H9 (cell line): ENCODE data around the gene ZNF611. TPM values are rescaled to one million over a fixed set of nuclear protein-coding genes. Genes with fewer than 3 reads are reported as not detected.
"Not testable (repeated sequence)": the region's sequence is repeated elsewhere in the genome, so short reads cannot be mapped to it uniquely, and the experiment has no call there.

Experiments
- DNase-seq: peaks from one replicate; pipeline ENCODE4 v3.0.0-alpha.2; 2017
- H2AFZ ChIP-seq: one replicate; pipeline ENCODE4 v1.6.1; 2013; ENCODE audit warnings: mild to moderate bottlenecking, low read length, control low read depth, moderate library complexity
- H2AK5ac ChIP-seq: 2 replicates; pipeline ENCODE4 v1.6.1; 2013; ENCODE audit warnings: low read length, control low read depth, mixed read lengths; ENCODE audit not compliant: insufficient read length
- H2BK120ac ChIP-seq: one replicate; pipeline ENCODE4 v1.6.1; 2013; ENCODE audit warnings: low read depth, mild to moderate bottlenecking, low read length, control low read depth, inconsistent platforms; ENCODE audit not compliant: poor library complexity, severe bottlenecking
- H2BK12ac ChIP-seq: 2 replicates; pipeline ENCODE4 v1.6.1; 2013; ENCODE audit warnings: low read length, control low read depth, mixed read lengths, low read depth; ENCODE audit not compliant: insufficient read length
- H2BK15ac ChIP-seq: 2 replicates; pipeline ENCODE4 v1.6.1; 2013; ENCODE audit warnings: low read depth, low read length, control low read depth
- H2BK20ac ChIP-seq: one replicate; pipeline ENCODE4 v1.6.1; 2013; ENCODE audit warnings: low read depth, mild to moderate bottlenecking, low read length, control low read depth, inconsistent platforms; ENCODE audit not compliant: poor library complexity, severe bottlenecking
- H2BK5ac ChIP-seq: 2 replicates; pipeline ENCODE4 v1.6.1; 2013; ENCODE audit warnings: low read length, control low read depth, mixed read lengths; ENCODE audit not compliant: insufficient read length
- H3K14ac ChIP-seq: 2 replicates; pipeline ENCODE4 v1.6.1; 2013; ENCODE audit warnings: low read length, control low read depth; ENCODE audit not compliant: insufficient read depth
- H3K18ac ChIP-seq: 2 replicates; pipeline ENCODE4 v1.6.1; 2013; ENCODE audit warnings: low read depth, mild to moderate bottlenecking, mixed read lengths, low read length, control low read depth; ENCODE audit not compliant: insufficient read length
- H3K23ac ChIP-seq: 2 replicates; pipeline ENCODE4 v1.6.1; 2013; ENCODE audit warnings: low read length, control low read depth, mixed read lengths, low read depth; ENCODE audit not compliant: insufficient read length
- H3K23me2 ChIP-seq: 2 replicates; pipeline ENCODE4 v1.6.1; 2013; ENCODE audit warnings: low read depth, mild to moderate bottlenecking, mixed read lengths, low read length, control low read depth; ENCODE audit not compliant: insufficient read length, poor library complexity, severe bottlenecking
- H3K27ac ChIP-seq: 2 replicates; pipeline ENCODE4 v1.5.1; 2013; ENCODE audit warnings: low read length, control low read depth, mixed read lengths, low read depth; ENCODE audit not compliant: insufficient read length
- H3K27me3 ChIP-seq: 2 replicates; pipeline ENCODE4 v1.6.1; 2013; ENCODE audit warnings: low read length, control low read depth, inconsistent platforms; ENCODE audit not compliant: insufficient read depth
- H3K4ac ChIP-seq: 2 replicates; pipeline ENCODE4 v1.6.1; 2013; ENCODE audit warnings: low read depth, mild to moderate bottlenecking, control low read depth, inconsistent platforms, low read length, moderate library complexity
- H3K4me1 ChIP-seq: 2 replicates; pipeline ENCODE4 v1.6.1; 2013; ENCODE audit warnings: low read length, control low read depth, inconsistent platforms; ENCODE audit not compliant: insufficient read depth
- H3K4me2 ChIP-seq: 2 replicates; pipeline ENCODE4 v1.6.1; 2013; ENCODE audit warnings: low read length, control low read depth, mixed read lengths; ENCODE audit not compliant: insufficient read length, insufficient read depth
- H3K56ac ChIP-seq: 2 replicates; pipeline ENCODE4 v1.6.1; 2013; ENCODE audit warnings: low read depth, mild to moderate bottlenecking, mixed read lengths, low read length, control low read depth; ENCODE audit not compliant: insufficient read length
- H3K79me1 ChIP-seq: 2 replicates; pipeline ENCODE4 v1.6.1; 2013; ENCODE audit warnings: low read depth, mild to moderate bottlenecking, moderate library complexity, low read length, control low read depth, inconsistent platforms; ENCODE audit not compliant: insufficient read depth, poor library complexity, severe bottlenecking
- H3K79me2 ChIP-seq: 2 replicates; pipeline ENCODE4 v1.6.1; 2013; ENCODE audit warnings: low read length, control low read depth, inconsistent platforms; ENCODE audit not compliant: insufficient read depth
- H3K9ac ChIP-seq: 2 replicates; pipeline ENCODE4 v1.6.1; 2013; ENCODE audit warnings: low read length, control low read depth, mixed read lengths; ENCODE audit not compliant: insufficient read length; ENCODE audit errors: extremely low read depth
- H3K9me3 ChIP-seq: one replicate; pipeline ENCODE4 v1.6.1; 2013; ENCODE audit warnings: low read depth, low read length, inconsistent platforms; ENCODE audit not compliant: control insufficient read depth
- H3T11ph ChIP-seq: one replicate; pipeline ENCODE4 v1.6.1; 2013; ENCODE audit warnings: mild to moderate bottlenecking, low read length, control low read depth, inconsistent platforms
- H4K20me1 ChIP-seq: one replicate; pipeline ENCODE4 v1.6.1; 2013; ENCODE audit not compliant: control insufficient read depth, insufficient read length, insufficient read depth
- H4K5ac ChIP-seq: 2 replicates; pipeline ENCODE4 v1.6.1; 2013; ENCODE audit warnings: low read depth, mild to moderate bottlenecking, mixed read lengths, low read length, control low read depth; ENCODE audit not compliant: insufficient read length
- H4K8ac ChIP-seq: replicated peaks from 2 replicates; pipeline ENCODE4 v1.6.1; 2013; ENCODE audit warnings: low read length, control low read depth, mixed read lengths, low read depth; ENCODE audit not compliant: insufficient read length
- H4K91ac ChIP-seq: 2 replicates; pipeline ENCODE4 v1.6.1; 2013; ENCODE audit warnings: low read depth, mild to moderate bottlenecking, moderate library complexity, mixed read lengths, low read length, control low read depth; ENCODE audit not compliant: insufficient read length
- H3K27ac Mint-ChIP-seq, 3 experiments: 2 replicates in 2 of 3; 3 replicates in 1 of 3; pipeline ENCODE4 v1.8.0; 2020 to 2021; ENCODE audit warnings: mixed read lengths in 3 of 3, mild to moderate bottlenecking in 1 of 3, moderate library complexity in 1 of 3
- H3K27me3 Mint-ChIP-seq: 2 replicates; pipeline ENCODE4 v1.8.0; 2021; ENCODE audit warnings: low read depth, mild to moderate bottlenecking, moderate library complexity, mixed read lengths
- H3K36me3 Mint-ChIP-seq, 3 experiments: 2 replicates in 2 of 3; 3 replicates in 1 of 3; pipeline ENCODE4 v1.8.0; 2020 to 2021; ENCODE audit warnings: low read depth in 3 of 3, mixed read lengths in 3 of 3; ENCODE audit not compliant: insufficient read depth in 1 of 3
- H3K4me1 Mint-ChIP-seq, 2 experiments: 2 replicates each; pipeline ENCODE4 v1.8.0; 2020; ENCODE audit warnings: mixed read lengths in 2 of 2
- H3K4me3 Mint-ChIP-seq, 2 experiments: 2 replicates in 1 of 2; 3 replicates in 1 of 2; pipeline ENCODE4 v1.8.0; 2020 to 2021; ENCODE audit warnings: mild to moderate bottlenecking in 2 of 2, mixed read lengths in 2 of 2, moderate library complexity in 1 of 2
- H3K9me3 Mint-ChIP-seq, 2 experiments: 2 replicates in 1 of 2; 3 replicates in 1 of 2; pipeline ENCODE4 v1.8.0; 2020; ENCODE audit warnings: mild to moderate bottlenecking in 2 of 2, mixed read lengths in 2 of 2, moderate library complexity in 1 of 2
- WGBS: extraction: QIAGEN DNeasy Blood & Tissue Kit; methylation state at CpG from one replicate; pipeline ENCODE4 v1.1.7; 2013; ENCODE audit warnings: missing lambda C conversion rate, low lambda C conversion rate, mixed read lengths; ENCODE audit not compliant: insufficient read length; ENCODE audit errors: extremely low coverage; 5-methylcytosine and 5-hydroxymethylcytosine counted together
- total RNA-seq: library from RNA; stranded (reverse); gene quantifications from 2 replicates; pipeline ENCODE4 v1.2.1, GENCODE V29; 2021
- TF ChIP-seq, protein P1 (sequence below): fragments of 200-600 bp; sonication (generic); conservative IDR thresholded peaks from 3 replicates; pipeline ENCODE4 v1.8.0; 2021; ENCODE audit warnings: antibody characterized with exemption, mild to moderate bottlenecking

The ZNF611 gene
- total RNA-seq, 1 experiment from 2014 or later: 25.6 TPM

DNA sequence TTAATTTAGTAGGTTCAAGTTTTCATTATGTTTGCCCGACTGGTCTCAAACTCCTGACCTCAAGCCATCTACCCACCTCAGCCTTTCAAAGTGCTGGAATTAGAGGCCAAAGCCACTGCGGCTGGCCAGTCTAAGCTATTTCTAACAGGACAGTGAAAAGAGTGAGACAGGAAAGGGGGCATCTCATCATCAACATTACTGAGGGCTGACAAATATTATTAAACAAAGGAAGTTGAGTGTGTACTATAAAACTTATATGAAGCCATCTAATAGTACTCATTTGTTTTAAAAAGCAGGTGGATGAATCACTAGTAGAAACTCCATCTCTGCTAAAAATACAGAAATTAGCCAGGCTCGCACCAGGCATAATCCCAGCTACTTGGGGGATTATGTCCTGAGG is 24.3 kb downstream of the ZNF611 start:
- Histone ChIP-seq H2AFZ (no peak overlapping the region), H3K9me3 (peaks cover 6% of the 10 kb centered on the region)

DNA sequence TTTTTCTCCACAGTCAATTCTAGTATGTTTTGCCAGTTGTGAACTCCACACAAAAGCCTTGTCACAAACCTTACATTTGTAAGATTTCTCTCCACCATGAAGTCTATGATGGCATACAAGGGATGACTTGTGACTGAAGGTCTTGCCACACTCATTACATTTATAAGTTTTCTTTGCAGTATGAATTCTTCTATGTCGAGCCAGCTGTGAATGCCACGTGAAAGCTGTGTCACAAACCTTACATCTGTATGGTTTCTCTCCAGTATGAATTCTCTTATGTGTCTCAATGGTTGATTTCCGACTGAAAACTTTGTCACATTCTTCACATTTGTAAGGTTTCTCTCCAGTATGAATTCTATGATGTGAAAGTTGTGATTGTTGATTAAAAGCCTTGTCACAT is 29.2 kb downstream of the ZNF611 start:
- H2BK20ac ChIP-seq, H2BK120ac ChIP-seq, H3K27me3 ChIP-seq, H3K56ac ChIP-seq, H3K23me2 ChIP-seq, H3K4me3 Mint-ChIP-seq, H3K27ac ChIP-seq, H3T11ph ChIP-seq, H3K14ac ChIP-seq, H2BK15ac ChIP-seq, H3K18ac ChIP-seq, H3K9ac ChIP-seq, H2BK12ac ChIP-seq, H4K91ac ChIP-seq, H4K20me1 ChIP-seq, H2BK5ac ChIP-seq, H3K79me1 ChIP-seq, H3K4me2 ChIP-seq, H3K4ac ChIP-seq, H3K27me3 Mint-ChIP-seq, H3K27ac Mint-ChIP-seq, H4K8ac ChIP-seq, DNase-seq, H3K4me1 ChIP-seq, H3K79me2 ChIP-seq, H4K5ac ChIP-seq, H2AFZ ChIP-seq, H3K4me1 Mint-ChIP-seq, H3K23ac ChIP-seq, H2AK5ac ChIP-seq: not testable (repeated sequence)
- no CpG with 5 or more reads among the region's 3 CpGs for WGBS
- peaks cover 11% of the 10 kb centered on the region for H3K9me3 ChIP-seq
- Mint-ChIP-seq H3K9me3 (peaks cover 24 to 29% of the 10 kb centered on the region in 2 experiments), H3K36me3 (peaks cover 44 to 62% (median 45%) of the 10 kb centered on the region in 3 experiments)

More for the DNA sequence above, 24.3 kb downstream of the ZNF611 start:
- no peak overlapping the region for H3K18ac ChIP-seq
- no peaks in the 10 kb centered on the region for H4K20me1 ChIP-seq
- no peak overlapping the region for H3K4ac ChIP-seq
- no peak overlapping the region for H3K4me2 ChIP-seq
- H2BK120ac ChIP-seq: no peak overlapping the region
- H2AK5ac ChIP-seq: no peak overlapping the region
- WGBS: no CpG with 5 or more reads among the region's 3 CpGs
- no peaks in the 10 kb centered on the region for H3K23me2 ChIP-seq
- H4K5ac ChIP-seq: no peak overlapping the region
- no peaks in the 10 kb centered on the region; the same call in 1 of the 2 replicates for H3K27me3 ChIP-seq
- no peak overlapping the region for H4K8ac ChIP-seq
- Mint-ChIP-seq H3K4me3 (no peak overlapping the region), H3K27ac (no peak overlapping the region), H3K27me3 (peaks cover 12% of the 10 kb centered on the region), H3K36me3 (peaks cover 62 to 92% (median 67%) of the 10 kb centered on the region in 3 experiments), H3K9me3 (peaks cover 11 to 15% of the 10 kb centered on the region in 2 experiments; a peak in 3 of 5 replicates), H3K4me1 (peaks cover 3 to 6% of the 10 kb centered on the region in 2 experiments)
- no peak for DNase-seq
- H3K4me1 ChIP-seq: no peaks in the 10 kb centered on the region
- no peak overlapping the region for H3K23ac ChIP-seq
- no peak overlapping the region for H3K27ac ChIP-seq
- no peak overlapping the region for H3K14ac ChIP-seq
- TF ChIP-seq, protein P1, sequence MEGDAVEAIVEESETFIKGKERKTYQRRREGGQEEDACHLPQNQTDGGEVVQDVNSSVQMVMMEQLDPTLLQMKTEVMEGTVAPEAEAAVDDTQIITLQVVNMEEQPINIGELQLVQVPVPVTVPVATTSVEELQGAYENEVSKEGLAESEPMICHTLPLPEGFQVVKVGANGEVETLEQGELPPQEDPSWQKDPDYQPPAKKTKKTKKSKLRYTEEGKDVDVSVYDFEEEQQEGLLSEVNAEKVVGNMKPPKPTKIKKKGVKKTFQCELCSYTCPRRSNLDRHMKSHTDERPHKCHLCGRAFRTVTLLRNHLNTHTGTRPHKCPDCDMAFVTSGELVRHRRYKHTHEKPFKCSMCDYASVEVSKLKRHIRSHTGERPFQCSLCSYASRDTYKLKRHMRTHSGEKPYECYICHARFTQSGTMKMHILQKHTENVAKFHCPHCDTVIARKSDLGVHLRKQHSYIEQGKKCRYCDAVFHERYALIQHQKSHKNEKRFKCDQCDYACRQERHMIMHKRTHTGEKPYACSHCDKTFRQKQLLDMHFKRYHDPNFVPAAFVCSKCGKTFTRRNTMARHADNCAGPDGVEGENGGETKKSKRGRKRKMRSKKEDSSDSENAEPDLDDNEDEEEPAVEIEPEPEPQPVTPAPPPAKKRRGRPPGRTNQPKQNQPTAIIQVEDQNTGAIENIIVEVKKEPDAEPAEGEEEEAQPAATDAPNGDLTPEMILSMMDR: no peak
- no peak overlapping the region for H4K91ac ChIP-seq
- H3K9ac ChIP-seq: no peak overlapping the region
- H2BK20ac ChIP-seq: no peak overlapping the region
- no peak overlapping the region for H2BK15ac ChIP-seq
- no peak overlapping the region for H2BK5ac ChIP-seq
- H3K56ac ChIP-seq: no peak overlapping the region
- H3T11ph ChIP-seq: no peak overlapping the region
- no peak overlapping the region for H2BK12ac ChIP-seq
- no peaks in the 10 kb centered on the region for H3K79me1 ChIP-seq
- no peaks in the 10 kb centered on the region for H3K79me2 ChIP-seq
